ENCODE results near the gene MIPOL1.

The MIPOL1 gene

DNA sequence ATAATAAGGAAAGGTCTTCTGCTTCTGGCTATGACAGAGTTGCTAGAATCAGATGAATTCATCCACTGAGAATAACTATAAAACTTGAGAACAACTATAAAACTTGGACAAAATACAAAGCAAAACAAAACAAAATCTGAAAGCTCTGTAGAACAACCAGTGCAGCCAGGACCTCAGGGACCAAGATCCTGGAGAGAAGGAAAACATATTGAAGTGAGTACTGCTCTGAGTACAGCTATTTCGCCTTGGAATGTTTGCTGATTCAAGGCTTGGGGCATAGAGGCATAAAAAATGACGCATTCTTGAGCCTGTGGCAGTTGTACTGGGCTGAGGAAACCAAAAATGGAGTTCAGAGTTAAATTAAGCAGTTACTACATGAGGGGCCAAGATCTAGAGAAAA is 375.6 kb downstream of the MIPOL1 start:
- H3K18ac ChIP-seq (ENCODE audit: low read length): no peak overlapping the region
- no peaks in the 10 kb centered on the region for H3K36me3 ChIP-seq (replicated peaks in 1 of 2; ENCODE audit: control insufficient read depth in 2 of 2, insufficient read depth in 2 of 2, low read length in 2 of 2)
- H3K4ac ChIP-seq (ENCODE audit: low read length): no peak overlapping the region
- no peaks in the 10 kb centered on the region for H3K79me1 ChIP-seq (ENCODE audit: low read depth, low read length)
- H3K4me1 ChIP-seq (ENCODE audit: control insufficient read depth in 2 of 2, insufficient read depth in 1 of 2, low read depth in 1 of 2, low read length in 2 of 2): no peaks in the 10 kb centered on the region
- no peak overlapping the region for H3K4me3 ChIP-seq (ENCODE audit: low read length in 2 of 2)
- no peak overlapping the region for H4K8ac ChIP-seq (ENCODE audit: low read depth, low read length)
- no peak overlapping the region for H2BK12ac ChIP-seq (ENCODE audit: low read length)
- peaks cover 0 to 5% (median 0%) of the 10 kb centered on the region in 3 experiments for H3K27me3 ChIP-seq (ENCODE audit: control insufficient read depth in 3 of 3, insufficient read depth in 3 of 3, low read depth in 1 of 3, low read length in 3 of 3)
- H2AFZ ChIP-seq (ENCODE audit: low read length): no peak overlapping the region
- no peak overlapping the region for H3K14ac ChIP-seq (ENCODE audit: low read length)
- no peak overlapping the region for H3K9ac ChIP-seq (ENCODE audit: low read depth, low read length, poor library complexity)
- H3K23ac ChIP-seq (ENCODE audit: low read depth, low read length, poor library complexity): no peak overlapping the region
- H3K27ac ChIP-seq (replicated peaks; ENCODE audit: low read length): no peak overlapping the region
- no peak for DNase-seq (ENCODE audit: low spot score)
- H2AK5ac ChIP-seq (ENCODE audit: low read depth, low read length): no peak overlapping the region
- H2BK15ac ChIP-seq (ENCODE audit: low read length): no peak overlapping the region
- H4K91ac ChIP-seq (ENCODE audit: low read depth, low read length, poor library complexity): no peak overlapping the region
- WGBS, 2 donors (ENCODE audit: extremely low coverage in 2 of 2, insufficient read length in 2 of 2, insufficient replicate concordance in 1 of 2): no CpG with 5 or more reads among the region's 2 CpGs
- no peak overlapping the region for H3K4me2 ChIP-seq (ENCODE audit: insufficient read depth, low read length, poor library complexity, severe bottlenecking)
- no peaks in the 10 kb centered on the region for H3K9me3 ChIP-seq (replicated peaks in 1 of 2; ENCODE audit: control insufficient read depth in 2 of 2, insufficient read depth in 1 of 2, low read depth in 1 of 2, low read length in 2 of 2)
- H2BK120ac ChIP-seq (ENCODE audit: low read depth, low read length): no peak overlapping the region
- H2BK5ac ChIP-seq (ENCODE audit: low read length): no peak overlapping the region

DNA sequence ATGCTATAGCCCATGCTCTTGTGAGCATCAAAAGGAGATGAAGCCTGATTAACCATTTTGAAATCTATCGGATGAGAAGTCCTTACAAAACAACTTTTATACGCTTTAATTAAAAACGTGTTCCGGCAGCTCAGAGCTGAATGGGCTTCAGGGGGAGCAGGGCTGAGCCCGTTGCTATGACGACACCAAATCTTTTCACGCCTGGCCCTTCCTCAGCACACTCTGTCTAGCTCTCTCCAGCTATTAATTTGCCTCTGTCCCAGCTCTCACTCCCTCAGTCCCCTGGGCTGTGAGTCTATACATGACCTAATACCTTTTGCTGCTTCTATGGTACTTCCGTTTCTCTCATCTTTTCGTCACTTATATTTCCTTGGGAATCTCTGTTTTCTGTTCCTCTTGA is 381.5 kb downstream of the MIPOL1 start:
- Histone ChIP-seq H4K8ac (ENCODE audit: low read depth, low read length) (no peak overlapping the region), H2BK15ac (ENCODE audit: low read length) (no peak overlapping the region), H3K4me3 (ENCODE audit: low read length in 2 of 2) (no peak overlapping the region)

DNA sequence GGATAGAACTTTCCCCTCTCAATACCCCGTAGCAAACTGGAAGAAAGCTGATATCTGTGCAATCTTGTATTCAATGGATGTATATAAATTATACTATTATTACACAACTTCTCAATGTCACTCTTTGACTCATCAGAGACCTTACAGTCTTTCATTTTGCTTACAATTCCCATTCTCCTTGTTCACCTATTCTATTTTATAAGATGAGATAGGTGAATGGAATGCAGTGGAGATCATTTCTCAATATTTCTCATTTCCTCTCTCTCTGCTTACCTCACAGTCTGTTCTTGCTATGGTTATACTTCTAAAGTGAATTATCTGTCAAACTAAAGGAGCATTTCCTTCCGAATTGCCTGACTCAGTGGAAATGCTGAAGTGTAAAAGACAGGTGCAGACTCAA is 382.4 kb downstream of the MIPOL1 start:
- no peak overlapping the region for H2BK12ac ChIP-seq (ENCODE audit: low read length)
- H2BK120ac ChIP-seq (ENCODE audit: low read depth, low read length): no peak overlapping the region
- no peak overlapping the region for H3K4me3 ChIP-seq (ENCODE audit: low read length in 2 of 2)
- no peak overlapping the region for H4K91ac ChIP-seq (ENCODE audit: low read depth, low read length, poor library complexity)
- no peaks in the 10 kb centered on the region for H3K36me3 ChIP-seq (replicated peaks in 1 of 2; ENCODE audit: control insufficient read depth in 2 of 2, insufficient read depth in 2 of 2, low read length in 2 of 2)
- no peak overlapping the region for H3K4ac ChIP-seq (ENCODE audit: low read length)
- H3K9me3 ChIP-seq (replicated peaks in 1 of 2; ENCODE audit: control insufficient read depth in 2 of 2, insufficient read depth in 1 of 2, low read depth in 1 of 2, low read length in 2 of 2): no peaks in the 10 kb centered on the region
- no peak overlapping the region for H3K27ac ChIP-seq (replicated peaks; ENCODE audit: low read length)
- peaks cover 4 to 13% of the 10 kb centered on the region in 2 donors for H3K4me1 ChIP-seq (ENCODE audit: control insufficient read depth in 2 of 2, insufficient read depth in 1 of 2, low read depth in 1 of 2, low read length in 2 of 2)
- no peak overlapping the region for H3K23ac ChIP-seq (ENCODE audit: low read depth, low read length, poor library complexity)
- no peak overlapping the region for H2BK15ac ChIP-seq (ENCODE audit: low read length)
- H3K79me1 ChIP-seq (ENCODE audit: low read depth, low read length): no peaks in the 10 kb centered on the region
- no peak overlapping the region for H3K9ac ChIP-seq (ENCODE audit: low read depth, low read length, poor library complexity)
- H3K4me2 ChIP-seq (ENCODE audit: insufficient read depth, low read length, poor library complexity, severe bottlenecking): no peak overlapping the region
- no peak overlapping the region for H3K14ac ChIP-seq (ENCODE audit: low read length)
- H3K18ac ChIP-seq (ENCODE audit: low read length): no peak overlapping the region
- no peak for DNase-seq (ENCODE audit: low spot score)
- no peak overlapping the region for H2BK5ac ChIP-seq (ENCODE audit: low read length)
- no peak overlapping the region for H4K8ac ChIP-seq (ENCODE audit: low read depth, low read length)
- H2AK5ac ChIP-seq (ENCODE audit: low read depth, low read length): no peak overlapping the region
- no CpG with 5 or more reads among the region's 2 CpGs for WGBS, 2 donors (ENCODE audit: extremely low coverage in 2 of 2, insufficient read length in 2 of 2, insufficient replicate concordance in 1 of 2)
- H2AFZ ChIP-seq (ENCODE audit: low read length): no peak overlapping the region
- H3K27me3 ChIP-seq (ENCODE audit: control insufficient read depth in 3 of 3, insufficient read depth in 3 of 3, low read depth in 1 of 3, low read length in 3 of 3): peaks cover 7 to 61% (median 35%) of the 10 kb centered on the region in 3 experiments

More for the DNA sequence above, 381.5 kb downstream of the MIPOL1 start:
- H3K36me3 ChIP-seq (replicated peaks in 1 of 2; ENCODE audit: control insufficient read depth in 2 of 2, insufficient read depth in 2 of 2, low read length in 2 of 2): no peaks in the 10 kb centered on the region
- H3K4ac ChIP-seq (ENCODE audit: low read length): no peak overlapping the region
- H3K18ac ChIP-seq (ENCODE audit: low read length): no peak overlapping the region
- no peak overlapping the region for H3K4me2 ChIP-seq (ENCODE audit: insufficient read depth, low read length, poor library complexity, severe bottlenecking)
- H2AK5ac ChIP-seq (ENCODE audit: low read depth, low read length): no peak overlapping the region
- peaks cover under 1 to 53% (median 27%) of the 10 kb centered on the region in 3 experiments for H3K27me3 ChIP-seq (ENCODE audit: control insufficient read depth in 3 of 3, insufficient read depth in 3 of 3, low read depth in 1 of 3, low read length in 3 of 3)
- H2BK5ac ChIP-seq (ENCODE audit: low read length): no peak overlapping the region
- no peak overlapping the region for H4K91ac ChIP-seq (ENCODE audit: low read depth, low read length, poor library complexity)
- H3K79me1 ChIP-seq (ENCODE audit: low read depth, low read length): no peaks in the 10 kb centered on the region
- H3K9me3 ChIP-seq (replicated peaks in 1 of 2; ENCODE audit: control insufficient read depth in 2 of 2, insufficient read depth in 1 of 2, low read depth in 1 of 2, low read length in 2 of 2): no peaks in the 10 kb centered on the region
- H3K9ac ChIP-seq (ENCODE audit: low read depth, low read length, poor library complexity): no peak overlapping the region
- no peak overlapping the region for H2BK120ac ChIP-seq (ENCODE audit: low read depth, low read length)
- no CpG with 5 or more reads among the region's 9 CpGs for WGBS, 2 donors (ENCODE audit: extremely low coverage in 2 of 2, insufficient read length in 2 of 2, insufficient replicate concordance in 1 of 2)
- H2AFZ ChIP-seq (ENCODE audit: low read length): no peak overlapping the region
- H3K14ac ChIP-seq (ENCODE audit: low read length): no peak overlapping the region
- H3K23ac ChIP-seq (ENCODE audit: low read depth, low read length, poor library complexity): no peak overlapping the region
- H3K27ac ChIP-seq (replicated peaks; ENCODE audit: low read length): no peak overlapping the region
- no peak overlapping the region for H2BK12ac ChIP-seq (ENCODE audit: low read length)
- no peak for DNase-seq (ENCODE audit: low spot score)
- peaks cover 2 to 7% of the 10 kb centered on the region in 2 donors for H3K4me1 ChIP-seq (ENCODE audit: control insufficient read depth in 2 of 2, insufficient read depth in 1 of 2, low read depth in 1 of 2, low read length in 2 of 2)

DNA sequence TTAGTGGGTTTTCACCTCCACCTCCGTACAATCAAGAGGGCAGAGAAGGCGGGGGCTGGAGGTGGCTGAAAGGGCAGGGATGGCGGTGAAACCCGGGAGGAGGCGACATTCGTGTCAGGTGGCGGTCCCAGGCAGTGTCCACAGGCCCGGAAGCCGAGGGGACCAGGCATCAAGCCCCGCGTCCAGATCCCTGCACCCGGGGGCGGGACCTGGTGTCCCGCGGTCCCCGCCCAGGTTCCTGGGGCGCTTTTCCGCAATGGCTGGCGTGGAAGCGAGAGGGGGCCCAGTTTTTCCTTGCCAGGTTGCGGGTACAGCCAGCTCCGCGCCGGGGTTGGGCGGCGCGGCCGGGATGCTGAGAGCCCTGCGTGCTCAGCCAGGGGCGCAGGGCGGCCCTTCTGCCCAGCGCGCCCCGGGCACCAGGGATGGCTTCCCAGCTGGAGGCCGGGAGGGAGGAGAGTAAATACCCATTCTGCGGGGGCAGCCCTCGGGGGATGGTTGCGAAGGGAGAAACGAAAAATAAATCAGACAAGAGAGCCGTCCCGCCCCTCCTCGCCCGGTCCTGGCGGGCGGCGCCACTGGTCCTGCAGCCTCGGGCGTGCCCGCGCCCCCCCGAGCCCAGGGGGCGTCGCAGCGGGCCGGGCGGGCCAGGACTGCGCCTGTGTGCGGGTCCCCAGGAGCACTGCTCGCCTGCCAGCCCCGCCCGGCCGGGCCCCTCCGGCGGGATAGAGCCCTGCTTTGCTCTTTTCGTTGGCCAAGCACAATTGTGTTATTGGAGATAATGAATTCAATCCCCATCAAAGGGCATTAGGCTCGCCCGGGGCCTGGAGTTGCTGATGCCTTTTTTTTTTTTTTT is 385.8 kb downstream of the MIPOL1 start:
- WGBS, 2 donors (ENCODE audit: extremely low coverage in 2 of 2, insufficient read length in 2 of 2, insufficient replicate concordance in 1 of 2): no CpG with 5 or more reads among the region's 67 CpGs
- H3K4me1 ChIP-seq (ENCODE audit: control insufficient read depth in 2 of 2, insufficient read depth in 1 of 2, low read depth in 1 of 2, low read length in 2 of 2): peaks cover 7 to 17% of the 10 kb centered on the region in 2 donors
- H4K8ac ChIP-seq (ENCODE audit: low read depth, low read length): no peak overlapping the region
- no peak for DNase-seq (ENCODE audit: low spot score)
- H3K79me1 ChIP-seq (ENCODE audit: low read depth, low read length): no peaks in the 10 kb centered on the region
- no peak overlapping the region for H2BK12ac ChIP-seq (ENCODE audit: low read length)
- no peaks in the 10 kb centered on the region for H3K36me3 ChIP-seq (replicated peaks in 1 of 2; ENCODE audit: control insufficient read depth in 2 of 2, insufficient read depth in 2 of 2, low read length in 2 of 2)
- peak overlapping the region; percentile 17 to 72 for H3K4me3 ChIP-seq (ENCODE audit: low read length in 2 of 2)
- peaks cover 14 to 87% (median 63%) of the 10 kb centered on the region in 3 experiments for H3K27me3 ChIP-seq (ENCODE audit: control insufficient read depth in 3 of 3, insufficient read depth in 3 of 3, low read depth in 1 of 3, low read length in 3 of 3)
- H3K23ac ChIP-seq (ENCODE audit: low read depth, low read length, poor library complexity): peak overlapping the region; percentile 65
- peak overlapping the region; percentile 27 for H3K18ac ChIP-seq (ENCODE audit: low read length)
- no peak overlapping the region for H2AK5ac ChIP-seq (ENCODE audit: low read depth, low read length)
- no peak overlapping the region for H3K9ac ChIP-seq (ENCODE audit: low read depth, low read length, poor library complexity)
- H4K91ac ChIP-seq (ENCODE audit: low read depth, low read length, poor library complexity): no peak overlapping the region
- no peak overlapping the region for H2BK120ac ChIP-seq (ENCODE audit: low read depth, low read length)
- H2AFZ ChIP-seq (ENCODE audit: low read length): peak overlapping the region; percentile 86
- H3K9me3 ChIP-seq (replicated peaks in 1 of 2; ENCODE audit: control insufficient read depth in 2 of 2, insufficient read depth in 1 of 2, low read depth in 1 of 2, low read length in 2 of 2): no peaks in the 10 kb centered on the region
- H2BK15ac ChIP-seq (ENCODE audit: low read length): no peak overlapping the region
- no peak overlapping the region for H3K4ac ChIP-seq (ENCODE audit: low read length)
- peak overlapping the region; percentile 91 for H3K4me2 ChIP-seq (ENCODE audit: insufficient read depth, low read length, poor library complexity, severe bottlenecking)
- H2BK5ac ChIP-seq (ENCODE audit: low read length): no peak overlapping the region
- no peak overlapping the region for H3K14ac ChIP-seq (ENCODE audit: low read length)
- H3K27ac ChIP-seq (replicated peaks; ENCODE audit: low read length): no peak overlapping the region
